IPS DF 19.7 (cell line): ENCODE results near the gene GALR3.
"Not testable (repeated sequence)": the region's sequence is repeated elsewhere in the genome, so short reads cannot be mapped to it uniquely, and the experiment has no call there.

Source experiments
- DNase-seq: peaks from one replicate; pipeline ENCODE4 v3.0.0-alpha.2; 2013; ENCODE audit warnings: low read depth, low spot score

Gene GALR3

GRCh38 chr22:37823134-37823985 lies at the start of gene GALR3:
GALR3 (plus strand) TSS chr22:37823382; CDS start chr22:37823407, 25 bp downstream.
- DNase-seq = no peak

- DNase-seq = no peak
Measured at GRCh38 chr22:37774728-37775127, 48.5 kb upstream of the GALR3 start.

GRCh38 chr22:37775785-37776638 lies 47.2 kb upstream of the GALR3 start:
- no peak for DNase-seq

GRCh38 chr22:37776639-37777005 lies 46.6 kb upstream of the GALR3 start:
- DNase-seq = no peak

- DNase-seq = no peak
Measured at GRCh38 chr22:37777122-37777687, 46.0 kb upstream of the GALR3 start.

GRCh38 chr22:37778370-37779009 lies 44.7 kb upstream of the GALR3 start:
- DNase-seq = no peak

- DNase-seq = no peak
Measured at GRCh38 chr22:37781434-37782059, 41.6 kb upstream of the GALR3 start.

GRCh38 chr22:37782340-37783168 lies 40.6 kb upstream of the GALR3 start:
- no peak for DNase-seq

GRCh38 chr22:37784829-37785495 lies 38.2 kb upstream of the GALR3 start:
- no peak for DNase-seq

GRCh38 chr22:37790234-37790633 lies 32.9 kb upstream of the GALR3 start:
- DNase-seq = no peak

- DNase-seq = no peak
Measured at GRCh38 chr22:37792494-37792893, 30.7 kb upstream of the GALR3 start.

- no peak for DNase-seq
Measured at GRCh38 chr22:37794376-37794775, 28.8 kb upstream of the GALR3 start.

GRCh38 chr22:37796079-37796478 lies 27.1 kb upstream of the GALR3 start:
- no peak for DNase-seq

- not testable (repeated sequence) for DNase-seq
Measured at GRCh38 chr22:37797259-37797658, 25.9 kb upstream of the GALR3 start.

- no peak for DNase-seq
Measured at GRCh38 chr22:37797874-37798500, 25.2 kb upstream of the GALR3 start.

GRCh38 chr22:37799979-37800378 lies 23.2 kb upstream of the GALR3 start:
- DNase-seq = not testable (repeated sequence)

- no peak for DNase-seq
Measured at GRCh38 chr22:37801946-37802309, 21.3 kb upstream of the GALR3 start.

GRCh38 chr22:37802310-37803194 lies 20.6 kb upstream of the GALR3 start:
- no peak for DNase-seq
